CD4-positive, alpha-beta T cell (primary cell): Measurements from ENCODE around the gene SCFD2. TPM values are rescaled to one million over a fixed set of nuclear protein-coding genes. Genes with fewer than 3 reads are reported as not detected.

Experiments used
- ATAC-seq: fragments of 200-7000 bp; cut with Tn5 transposase; one replicate; pipeline ENCODE4 v1.10.0; 2022; ENCODE audit warnings: mild to moderate bottlenecking; ENCODE audit not compliant: poor library complexity
- CTCF ChIA-PET: fragments of 350-600 bp; sonication (Branson Sonifier 250); formaldehyde crosslinking; loops from one replicate; lab custom pipeline; 2021; ENCODE audit warnings: antibody characterized with exemption, inconsistent platforms; lab: Charles Lee
- POLR2A ChIA-PET: fragments of 350-600 bp; sonication (Branson Sonifier 250); formaldehyde crosslinking; loops from one replicate; lab custom pipeline; 2021; ENCODE audit warnings: antibody characterized with exemption, inconsistent platforms; lab: Charles Lee
- DNase-seq, 14 experiments: peaks; one replicate each; pipeline ENCODE4 v3.0.0-alpha.2; 2013 to 2020; ENCODE audit warnings: mixed read lengths in 2 of 14
- H3K27ac ChIP-seq, 2 donors: one replicate each; pipeline versions ENCODE4 v1.5.1 to v1.7.0; 2013; ENCODE audit warnings: low read length in 2 of 2, low read depth in 1 of 2, mild to moderate bottlenecking in 1 of 2
- H3K27me3 ChIP-seq, 2 experiments: 1 replicate in 1 of 2; 2 replicates in 1 of 2; pipeline versions ENCODE4 v1.6.1 to v1.7.0; 2013; ENCODE audit warnings: low read length in 2 of 2, control low read depth in 1 of 2, mild to moderate bottlenecking in 1 of 2, moderate library complexity in 1 of 2; ENCODE audit not compliant: insufficient read depth in 2 of 2, control insufficient read depth in 1 of 2
- H3K36me3 ChIP-seq: one replicate; pipeline ENCODE4 v1.6.1; 2013; ENCODE audit warnings: low read length, control low read depth; ENCODE audit not compliant: insufficient read depth
- H3K4me1 ChIP-seq: one replicate; pipeline ENCODE4 v1.6.1; 2013; ENCODE audit warnings: low read length, control low read depth; ENCODE audit not compliant: insufficient read depth
- H3K4me3 ChIP-seq: one replicate; pipeline ENCODE4 v1.5.1; 2013; ENCODE audit warnings: mild to moderate bottlenecking, low read length, moderate library complexity
- H3K9me3 ChIP-seq, 2 experiments: 1 replicate in 1 of 2; 2 replicates in 1 of 2; pipeline versions ENCODE4 v1.6.1 to v1.7.0; 2013; ENCODE audit warnings: low read length in 2 of 2, mild to moderate bottlenecking in 2 of 2, control low read depth in 1 of 2, moderate library complexity in 1 of 2; ENCODE audit not compliant: control insufficient read depth in 1 of 2, insufficient read depth in 1 of 2
- H3K27ac Mint-ChIP-seq: one replicate; pipeline ENCODE4 v1.8.0; 2020; ENCODE audit warnings: mixed read lengths
- H3K27me3 Mint-ChIP-seq: one replicate; pipeline ENCODE4 v1.8.0; 2021; ENCODE audit warnings: mixed read lengths
- H3K36me3 Mint-ChIP-seq: one replicate; pipeline ENCODE4 v1.8.0; 2021; ENCODE audit warnings: low read depth, mixed read lengths
- H3K4me1 Mint-ChIP-seq: one replicate; pipeline ENCODE4 v1.8.0; 2021; ENCODE audit warnings: low read depth, mixed read lengths
- H3K4me3 Mint-ChIP-seq: one replicate; pipeline ENCODE4 v1.8.0; 2020; ENCODE audit warnings: mild to moderate bottlenecking, mixed read lengths
- H3K9me3 Mint-ChIP-seq: one replicate; pipeline ENCODE4 v1.8.0; 2020; ENCODE audit warnings: mixed read lengths
- CTCF ChIP-seq: fragments of 200-600 bp; IDR thresholded peaks from one replicate; pipeline ENCODE4 v1.8.0; 2022; ENCODE audit warnings: antibody characterized with exemption, mild to moderate bottlenecking
- intact Hi-C, 2 experiments: fragments of 100-400 bp; cut with DNase I in 1 of 2; cut with micrococcal nuclease in 1 of 2; formaldehyde crosslinking; loops; one replicate each; pipeline versions ENCODE4 v1.15.1 to v1.9.0; 2023 to 2025; cut with DNase I, micrococcal nuclease
- total RNA-seq, 174 experiments: library from RNA in 2 of 174; stranded (reverse) in 2 of 174; gene quantifications; one replicate each; pipeline ENCODE4 v1.2.3 and lab custom pipeline; 2021 to 2026

SCFD2 gene
- total RNA-seq, 2 experiments from 2014 or later: 15.4 to 17.6 TPM

- intact Hi-C loops: no loop called here
- Histone ChIP-seq H3K9me3 (no peaks in the 10 kb centered on the region), H3K27me3 (no peaks in the 10 kb centered on the region), H3K36me3 (peaks cover 5% of the 10 kb centered on the region), H3K4me1 (peaks cover 4% of the 10 kb centered on the region), H3K4me3 (no peak overlapping the region), H3K27ac (no peak overlapping the region)
- Mint-ChIP-seq H3K27ac (no peak overlapping the region), H3K36me3 (peaks cover 24% of the 10 kb centered on the region), H3K9me3 (no peaks in the 10 kb centered on the region), H3K4me1 (peaks cover 5% of the 10 kb centered on the region), H3K27me3 (no peaks in the 10 kb centered on the region), H3K4me3 (no peak overlapping the region)
- DNase-seq (no peak), ATAC-seq (no peak)
- no peak for TF ChIP-seq CTCF
- CTCF ChIA-PET: interaction anchor here (1.3 kb wide), 1 partner anchor 70 kb away, joined by 3 read pairs; no protein-coding TSS in a partner anchor
- POLR2A ChIA-PET: no interaction called here
Measured at GRCh38 chr4:52912608-52913007, 453.3 kb downstream of the SCFD2 start.

GRCh38 chr4:52911684-52912294, 454.1 kb downstream of the SCFD2 start:
- intact Hi-C loops: no loop called here
- peaks cover 4% of the 10 kb centered on the region for H3K4me1 ChIP-seq
- peaks cover 32% of the 10 kb centered on the region for H3K36me3 Mint-ChIP-seq
- ChIA-PET POLR2A (no interaction called here), CTCF (interaction anchor here (0.8 to 1.3 kb wide), 6 partner anchors 9 to 366 kb away, joined by 3 to 4 read pairs (median 3); no protein-coding TSS in a partner anchor)
- H3K27me3 ChIP-seq: no peaks in the 10 kb centered on the region
- H3K4me1 Mint-ChIP-seq: peaks cover 5% of the 10 kb centered on the region
- no peak overlapping the region for H3K27ac ChIP-seq
- no peak overlapping the region for H3K27ac Mint-ChIP-seq
- H3K9me3 Mint-ChIP-seq: no peaks in the 10 kb centered on the region
- no peak overlapping the region for H3K4me3 ChIP-seq
- no peaks in the 10 kb centered on the region for H3K9me3 ChIP-seq
- H3K36me3 ChIP-seq: peaks cover 5% of the 10 kb centered on the region
- TF ChIP-seq CTCF: peak; percentile 71
- ATAC-seq: peak; percentile 69
- DNase-seq: peak; percentile 36 to 79 (median 55)
- H3K4me3 Mint-ChIP-seq: no peak overlapping the region
- no peaks in the 10 kb centered on the region for H3K27me3 Mint-ChIP-seq

GRCh38 chr4:52910115-52910514, 455.7 kb downstream of the SCFD2 start:
- Histone ChIP-seq H3K4me3 (no peak overlapping the region), H3K27ac (no peak overlapping the region), H3K4me1 (peaks cover 4% of the 10 kb centered on the region), H3K9me3 (no peaks in the 10 kb centered on the region), H3K27me3 (no peaks in the 10 kb centered on the region), H3K36me3 (peaks cover 13% of the 10 kb centered on the region)
- Mint-ChIP-seq H3K4me3 (no peak overlapping the region), H3K36me3 (peaks cover 46% of the 10 kb centered on the region), H3K27me3 (no peaks in the 10 kb centered on the region), H3K9me3 (no peaks in the 10 kb centered on the region), H3K27ac (no peak overlapping the region), H3K4me1 (peaks cover 5% of the 10 kb centered on the region)
- POLR2A ChIA-PET: interaction anchor here (0.6 kb wide), 1 partner anchor 36 kb away, joined by 3 read pairs; no protein-coding TSS in a partner anchor
- CTCF ChIA-PET: no interaction called here
- TF ChIP-seq CTCF: no peak
- ATAC-seq (no peak), DNase-seq (no peak)
- intact Hi-C loops: no loop called here
